Measurements from ENCODE around the gene GRIK4.

Gene GRIK4

DNA sequence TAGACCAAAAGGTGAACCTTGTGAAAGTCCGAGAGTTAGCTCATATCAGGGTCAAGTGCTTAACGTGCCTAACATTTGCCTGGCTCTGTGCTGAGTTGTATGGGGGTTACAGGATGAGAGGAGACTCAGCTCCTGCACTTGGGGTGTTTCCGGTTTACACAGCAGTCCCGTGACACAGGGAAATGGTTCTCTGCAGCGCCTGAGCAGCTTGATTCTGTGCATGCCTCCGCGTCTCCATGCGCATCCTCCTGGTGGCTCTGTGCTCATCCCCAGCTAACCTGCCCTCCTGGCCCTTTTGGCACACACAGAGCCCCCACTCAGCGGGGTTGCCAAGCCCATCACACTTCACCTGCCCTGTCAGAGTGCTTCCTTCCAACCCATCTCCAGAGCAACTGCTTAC is 274.0 kb downstream of the GRIK4 start:
- TF ChIP-seq GATA2 (IDR thresholded peaks at IDR 0.05; ENCODE audit: low read depth, low read length), result no peak
- TF ChIP-seq GATA3 (IDR thresholded peaks at IDR 0.05; ENCODE audit: low read depth, low read length), result no peak

DNA sequence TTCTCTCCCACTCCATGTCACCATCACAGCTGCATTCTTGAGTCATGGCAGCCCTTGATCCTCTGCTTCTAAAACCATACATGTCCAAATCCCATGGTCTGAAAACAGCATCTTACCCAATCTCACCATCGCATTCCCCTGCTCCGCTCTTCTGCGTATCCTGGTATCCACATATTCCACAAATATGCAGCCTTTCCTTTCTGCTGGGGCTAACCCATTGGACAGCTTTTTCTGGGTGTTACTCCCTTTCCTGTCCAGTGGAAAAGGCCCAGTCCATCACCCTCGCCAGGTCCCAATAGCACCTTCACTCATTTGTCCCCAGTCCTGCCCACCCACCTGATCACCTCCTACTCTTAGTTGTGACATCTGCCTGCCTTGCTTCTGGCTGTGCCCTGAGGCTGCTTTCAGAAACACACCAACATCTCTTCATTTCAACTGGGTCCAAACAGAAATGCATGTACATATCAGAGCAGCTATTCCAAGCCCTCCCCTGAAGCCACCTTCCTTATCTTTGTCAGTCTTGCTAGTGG is 274.7 kb downstream of the GRIK4 start:
- TF ChIP-seq GATA2 (IDR thresholded peaks at IDR 0.05; ENCODE audit: low read depth, low read length), result no peak
- TF ChIP-seq GATA3 (IDR thresholded peaks at IDR 0.05; ENCODE audit: low read depth, low read length), result no peak

DNA sequence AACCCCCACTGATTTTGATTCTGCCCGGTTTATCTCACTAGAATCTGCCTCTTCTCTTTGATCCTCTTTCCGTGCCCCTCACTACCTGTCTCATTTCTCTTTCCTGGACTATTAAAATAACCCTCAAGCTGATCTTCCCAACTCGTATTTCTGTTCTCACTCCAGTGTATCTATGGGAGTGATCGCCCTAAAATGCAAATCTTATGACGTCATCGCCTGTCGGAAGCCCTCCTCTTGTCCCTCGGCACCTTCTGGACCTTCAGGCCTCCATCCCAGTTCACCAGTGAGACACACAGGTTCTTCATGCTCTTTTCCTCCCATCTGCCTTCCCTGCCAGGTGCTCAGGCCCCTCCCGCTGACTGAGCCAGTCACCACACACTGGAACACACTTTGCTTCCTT is 277.8 kb downstream of the GRIK4 start:
- TF ChIP-seq GATA3 (IDR thresholded peaks at IDR 0.05; ENCODE audit: low read depth, low read length), result no peak
- TF ChIP-seq GATA2 (IDR thresholded peaks at IDR 0.05; ENCODE audit: low read depth, low read length), result no peak

DNA sequence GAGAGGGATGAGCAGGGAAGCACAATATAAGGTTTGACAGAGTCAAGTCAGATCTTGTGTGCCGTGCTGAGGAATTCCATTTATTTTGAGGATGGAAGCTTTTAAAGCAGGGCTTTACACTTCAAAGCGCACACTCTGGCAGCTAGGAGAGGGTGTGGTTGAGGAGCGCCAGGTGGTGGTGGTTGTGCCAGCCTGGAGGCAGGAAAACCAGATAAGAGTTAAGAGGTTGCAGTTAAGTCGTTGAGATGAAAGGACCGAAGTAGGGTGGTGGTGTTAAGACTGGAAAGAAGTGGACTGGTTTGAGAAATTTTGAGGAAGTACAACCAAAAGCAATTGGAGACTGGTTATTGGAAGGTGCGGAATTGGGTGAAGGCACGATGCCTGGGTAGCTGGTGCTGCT is 280.8 kb downstream of the GRIK4 start:
- no peak for TF ChIP-seq GATA2 (IDR thresholded peaks at IDR 0.05; ENCODE audit: low read depth, low read length)
- TF ChIP-seq GATA3 (IDR thresholded peaks at IDR 0.05; ENCODE audit: low read depth, low read length), result no peak

DNA sequence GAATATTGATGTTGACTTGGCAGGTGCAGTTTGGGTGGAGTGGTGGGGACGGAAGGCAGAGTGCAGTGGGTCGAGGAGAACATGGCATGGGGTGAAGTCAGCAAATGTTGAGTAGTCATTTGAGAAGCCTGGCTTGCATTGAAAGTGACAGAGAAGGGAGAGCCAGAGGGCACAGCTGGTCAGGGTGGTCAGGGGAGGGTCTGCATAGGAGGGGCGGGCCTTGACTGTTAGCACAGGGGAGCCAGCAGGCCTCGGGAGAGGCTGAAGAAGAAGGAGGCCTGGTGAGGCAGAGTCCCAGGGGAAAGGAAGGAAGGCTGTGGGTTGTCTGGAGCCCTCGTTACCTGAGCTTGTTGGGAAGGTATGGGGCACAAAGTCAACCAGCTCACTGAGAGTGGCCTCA is 281.6 kb downstream of the GRIK4 start:
- TF ChIP-seq GATA2 (IDR thresholded peaks at IDR 0.05; ENCODE audit: low read depth, low read length) (no peak), GATA3 (IDR thresholded peaks at IDR 0.05; ENCODE audit: low read depth, low read length) (no peak)

DNA sequence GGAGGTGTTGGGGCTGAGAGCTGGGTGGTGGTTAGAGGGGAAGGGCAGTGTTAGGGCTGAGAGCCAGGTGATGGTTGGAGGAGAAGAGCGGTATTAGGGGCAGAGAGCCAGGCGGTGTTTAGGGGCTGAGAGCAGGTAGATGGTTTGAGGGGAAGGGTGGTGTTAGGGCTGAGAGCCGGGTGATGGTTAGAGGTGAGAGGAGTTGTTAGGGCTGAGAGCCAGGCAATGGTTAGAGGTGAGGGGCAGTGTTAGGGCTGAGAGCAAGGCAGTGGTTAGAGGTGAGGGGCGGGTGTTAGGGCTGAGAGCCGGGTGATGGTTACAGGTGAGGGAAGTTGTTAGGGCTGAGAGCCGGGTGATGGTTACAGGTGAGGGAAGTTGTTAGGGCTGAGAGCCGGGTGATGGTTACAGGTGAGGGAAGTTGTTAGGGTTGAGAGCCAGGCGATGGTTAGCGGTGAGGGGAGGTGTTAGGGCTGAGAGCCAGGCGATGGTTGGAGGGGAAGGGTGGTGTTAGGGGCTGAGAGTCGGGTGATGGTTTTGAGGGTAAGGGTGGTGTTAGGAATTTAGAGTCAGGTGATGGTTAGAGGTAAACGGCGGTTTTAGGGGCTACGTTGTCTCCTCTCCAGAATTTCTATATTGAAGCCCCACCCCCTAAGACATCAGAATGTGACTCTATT is 282.4 kb downstream of the GRIK4 start:
- no peak for TF ChIP-seq GATA2 (IDR thresholded peaks at IDR 0.05; ENCODE audit: low read depth, low read length)
- no peak for TF ChIP-seq GATA3 (IDR thresholded peaks at IDR 0.05; ENCODE audit: low read depth, low read length)

DNA sequence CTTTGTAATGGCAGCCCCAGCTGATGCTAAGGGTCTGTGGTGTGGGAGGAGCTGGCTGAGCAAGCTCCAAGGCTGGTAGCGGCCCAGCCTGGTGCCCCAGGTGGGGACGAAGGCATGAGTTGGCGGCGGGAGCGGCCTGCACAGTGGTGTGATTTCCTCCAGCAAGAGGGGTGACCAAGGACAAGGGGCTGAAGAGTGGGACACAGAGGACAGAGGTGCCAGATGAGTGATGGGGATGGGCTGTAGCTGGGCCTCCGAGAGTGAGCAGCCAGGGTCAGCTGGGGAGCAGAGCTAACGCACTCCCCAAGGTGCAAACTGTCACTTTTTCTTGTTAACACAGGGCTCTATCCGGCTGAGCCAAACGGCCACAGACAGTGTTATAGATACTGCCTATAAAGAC is 283.2 kb downstream of the GRIK4 start:
- no peak for TF ChIP-seq GATA3 (IDR thresholded peaks at IDR 0.05; ENCODE audit: low read depth, low read length)
- no peak for TF ChIP-seq GATA2 (IDR thresholded peaks at IDR 0.05; ENCODE audit: low read depth, low read length)

DNA sequence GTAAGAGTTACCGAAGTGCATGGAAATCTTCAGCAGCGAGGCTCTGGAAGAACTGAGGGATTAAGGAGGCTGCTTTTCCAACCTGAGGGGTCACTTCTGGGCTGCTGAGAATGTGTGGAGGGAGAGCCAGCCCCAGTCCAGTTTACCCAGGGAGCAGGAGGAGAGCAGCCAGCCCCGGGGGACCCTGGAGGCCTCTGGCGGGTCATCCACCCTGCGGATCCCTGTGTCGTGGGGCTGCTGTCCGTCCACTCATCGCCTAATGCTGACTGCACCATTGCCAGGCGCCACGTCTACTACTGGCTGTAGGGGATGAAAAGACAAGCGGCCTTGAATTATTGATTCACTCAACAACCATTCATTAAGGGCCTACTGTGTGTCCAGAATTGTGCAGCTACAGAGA is 283.6 kb downstream of the GRIK4 start:
- no peak for TF ChIP-seq GATA3 (IDR thresholded peaks at IDR 0.05; ENCODE audit: low read depth, low read length)
- no peak for TF ChIP-seq GATA2 (IDR thresholded peaks at IDR 0.05; ENCODE audit: low read depth, low read length)

DNA sequence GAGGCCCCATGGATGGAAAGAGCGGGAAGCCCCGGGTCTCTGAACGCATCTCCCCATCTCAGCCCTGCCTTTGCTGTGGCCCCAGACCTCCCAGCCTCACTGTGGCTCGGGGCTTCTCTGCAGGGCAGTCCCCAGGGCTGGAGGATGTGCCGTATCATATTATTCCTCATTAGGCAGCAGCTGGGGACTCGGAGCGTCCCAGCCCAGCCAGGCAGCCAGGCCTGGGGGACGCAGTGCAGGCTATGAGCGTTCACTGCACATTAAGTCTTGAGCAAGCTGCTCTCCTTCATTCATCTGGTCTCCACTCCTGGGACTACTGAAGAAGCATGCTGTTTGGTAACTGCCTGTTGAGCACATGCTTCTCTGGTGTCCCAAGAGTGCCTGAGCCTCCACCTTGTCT is 285.6 kb downstream of the GRIK4 start:
- TF ChIP-seq GATA3 (IDR thresholded peaks at IDR 0.05; ENCODE audit: low read depth, low read length), result no peak
- TF ChIP-seq GATA2 (IDR thresholded peaks at IDR 0.05; ENCODE audit: low read depth, low read length), result no peak

DNA sequence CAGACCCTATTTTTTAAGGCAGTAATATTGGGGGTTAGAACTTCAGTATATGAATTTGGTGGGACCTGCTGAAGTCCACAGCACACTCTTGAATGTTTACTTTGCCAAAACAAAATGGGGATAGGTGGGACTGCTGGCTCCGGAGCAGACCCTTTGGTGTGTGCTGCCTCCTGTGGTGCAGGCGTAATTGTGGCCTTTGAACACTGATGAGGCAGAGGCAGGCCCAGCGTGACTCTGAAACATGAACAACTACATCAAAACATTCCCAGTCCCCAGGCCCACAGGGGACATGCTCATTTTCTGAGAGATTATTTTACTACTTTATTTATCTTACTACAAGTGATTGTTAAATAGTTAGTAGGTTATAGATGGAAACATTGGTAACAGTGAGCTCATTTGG is 287.3 kb downstream of the GRIK4 start:
- TF ChIP-seq GATA3 (IDR thresholded peaks at IDR 0.05; ENCODE audit: low read depth, low read length) (no peak), GATA2 (IDR thresholded peaks at IDR 0.05; ENCODE audit: low read depth, low read length) (no peak)

DNA sequence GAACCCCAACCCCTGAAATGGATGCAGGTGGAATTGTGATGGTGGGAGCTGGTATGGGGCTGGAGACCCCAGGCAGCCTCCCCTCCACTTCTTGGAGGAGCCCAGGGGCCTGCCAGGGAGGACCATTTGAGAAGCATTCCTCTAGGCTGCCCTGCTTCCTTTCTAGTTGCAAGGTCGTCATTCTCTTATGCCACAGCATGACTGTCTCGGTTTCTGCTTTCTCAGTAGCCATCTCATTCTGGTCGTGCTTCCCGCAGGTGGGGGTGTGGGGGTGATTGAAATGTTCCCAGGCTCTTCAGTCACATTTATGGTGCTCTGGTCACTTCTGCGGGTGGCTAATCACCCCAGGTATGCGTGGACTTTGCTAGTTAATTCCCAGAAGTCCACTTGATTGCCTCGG is 288.7 kb downstream of the GRIK4 start:
- TF ChIP-seq GATA3 (IDR thresholded peaks at IDR 0.05; ENCODE audit: low read depth, low read length), result no peak
- TF ChIP-seq GATA2 (IDR thresholded peaks at IDR 0.05; ENCODE audit: low read depth, low read length), result no peak

DNA sequence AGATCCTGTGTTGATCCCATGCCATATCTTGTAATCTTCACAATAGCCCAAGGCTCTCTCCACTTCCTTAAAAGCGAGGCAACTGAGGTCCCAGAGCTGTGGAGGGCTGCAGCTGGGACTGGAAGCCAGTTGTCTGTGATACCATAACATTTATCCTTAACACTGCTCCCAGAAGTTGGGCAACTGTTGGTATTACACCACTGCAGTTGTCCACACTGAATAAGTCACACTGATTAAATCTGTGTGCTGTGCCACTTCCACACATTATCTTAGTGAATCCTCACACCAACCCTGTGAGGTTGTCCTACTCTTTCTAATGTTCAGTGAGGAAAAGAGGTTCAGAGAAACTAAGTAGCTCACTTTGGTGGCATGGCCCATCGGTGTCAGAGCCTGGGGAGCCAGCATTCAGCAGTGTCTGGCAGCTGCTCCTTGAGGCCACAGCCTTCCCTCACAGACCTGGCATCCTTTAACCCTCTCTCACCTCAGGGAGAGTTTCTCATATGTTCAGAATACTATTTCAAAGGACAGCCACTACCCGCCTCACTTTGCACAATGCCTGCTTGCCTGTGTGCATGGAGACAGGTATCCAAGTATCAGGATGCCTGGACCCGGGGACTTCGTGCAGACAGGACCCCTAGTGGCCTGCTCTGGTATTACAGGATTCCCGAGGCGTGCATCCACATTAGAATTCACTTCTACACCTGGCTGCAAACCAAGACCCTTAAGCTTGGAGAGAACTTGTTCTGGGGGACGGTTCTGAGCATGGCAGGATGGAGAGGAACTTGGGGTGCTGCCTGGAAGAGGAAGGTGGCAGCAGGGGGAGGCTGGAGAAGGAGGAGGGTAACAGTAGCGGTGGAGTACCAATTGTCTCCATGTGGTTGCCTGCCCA is 290.5 kb downstream of the GRIK4 start:
- TF ChIP-seq GATA3 (IDR thresholded peaks at IDR 0.05; ENCODE audit: low read depth, low read length), result no peak

DNA sequence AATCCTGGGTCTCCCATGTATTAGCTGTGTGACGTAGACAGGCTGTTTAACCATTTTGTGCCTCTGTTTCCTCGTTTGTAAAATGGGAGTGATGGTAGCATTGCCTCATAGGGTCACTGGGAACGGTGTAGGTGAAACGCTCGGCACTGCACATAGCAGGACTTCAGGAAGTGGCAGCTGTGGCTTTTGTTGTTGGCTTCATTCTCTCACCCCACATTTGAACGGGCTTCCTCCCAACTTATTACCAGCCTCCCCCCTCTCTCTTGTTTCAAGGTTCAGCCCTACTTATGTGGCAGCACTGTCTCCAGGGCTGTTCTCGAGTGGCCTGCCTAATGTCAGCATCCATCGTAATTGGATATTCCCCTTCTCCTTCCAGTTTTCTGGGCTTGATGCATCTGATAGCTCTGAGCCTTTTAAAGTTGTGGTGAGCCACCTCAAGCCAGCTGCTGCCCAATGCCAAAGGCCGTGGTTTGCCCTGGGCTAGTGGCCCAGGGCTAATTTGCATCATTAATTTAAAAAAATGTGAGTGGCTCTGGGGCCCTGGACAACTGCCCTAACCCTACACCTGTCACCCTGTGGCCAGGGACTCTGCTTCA is 294.5 kb downstream of the GRIK4 start:
- TF ChIP-seq GATA3 (IDR thresholded peaks at IDR 0.05; ENCODE audit: low read depth, low read length), result no peak
- no peak for TF ChIP-seq GATA2 (IDR thresholded peaks at IDR 0.05; ENCODE audit: low read depth, low read length)

DNA sequence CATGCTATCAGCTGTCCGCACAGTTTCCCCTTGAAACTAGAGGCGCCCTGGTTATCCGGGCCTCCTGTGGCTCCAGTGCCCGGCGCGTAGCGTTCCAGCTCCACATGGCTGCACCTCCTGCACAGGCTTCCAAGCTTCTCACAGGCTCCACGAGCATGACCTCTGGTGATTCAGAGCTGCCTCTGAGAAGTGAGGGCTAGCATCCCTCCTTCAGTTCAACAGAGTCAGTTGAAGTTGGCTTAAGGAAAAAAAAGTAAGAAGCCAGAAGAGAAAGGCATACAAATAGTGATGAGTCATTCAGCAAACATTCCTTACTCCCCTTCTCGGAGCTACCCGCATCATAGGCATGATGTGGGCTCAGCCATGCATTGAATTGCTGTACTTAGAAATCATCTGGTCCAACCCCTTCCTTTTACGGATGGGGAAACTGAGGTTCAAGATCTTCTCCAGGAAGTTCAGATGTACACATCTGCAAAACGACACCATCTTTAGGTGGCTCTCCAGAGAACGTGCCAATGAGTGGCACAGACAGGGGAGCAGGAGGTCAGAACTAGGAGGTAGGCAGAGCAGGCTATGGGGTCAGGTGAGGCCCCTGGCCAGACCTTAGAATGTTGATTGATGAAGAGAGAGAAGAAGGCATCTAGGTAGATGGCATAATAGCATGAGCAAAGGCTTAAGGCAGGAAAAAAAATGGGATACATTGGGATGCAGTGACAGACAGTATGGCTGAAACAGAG is 296.0 kb downstream of the GRIK4 start:
- TF ChIP-seq GATA2 (IDR thresholded peaks at IDR 0.05; ENCODE audit: low read depth, low read length) (no peak), GATA3 (IDR thresholded peaks at IDR 0.05; ENCODE audit: low read depth, low read length) (no peak)
